Kidney (tissue), 14 donors: Measurements from ENCODE around the gene ATG12. TPM values are rescaled to one million over a fixed set of nuclear protein-coding genes. Genes with fewer than 3 reads are reported as not detected.
A peak's percentile ranks its signal among the peaks of the same experiment; 100 is the strongest.
"Not testable (repeated sequence)": the region's sequence is repeated elsewhere in the genome, so short reads cannot be mapped to it uniquely, and the experiment has no call there.

Experiments
- DNase-seq, 5 donors: peaks; one replicate each; pipeline ENCODE4 v3.0.0-alpha.2; 2013 to 2020
- FAIRE-seq: peaks from 2 replicates; lab custom pipeline; 2012; peaks lifted over from hg19 to GRCh38; lab: Jason Lieb, UNC
- H3K27ac ChIP-seq, 2 donors: one replicate each; pipeline ENCODE4 v1.7.0; 2013; ENCODE audit warnings: low read depth in 2 of 2, low read length in 2 of 2, inconsistent platforms in 1 of 2
- H3K27me3 ChIP-seq: one replicate; pipeline ENCODE4 v1.7.1; 2013; ENCODE audit warnings: low read length, inconsistent platforms; ENCODE audit not compliant: control insufficient read depth, insufficient read depth
- H3K36me3 ChIP-seq, 3 donors: one replicate each; pipeline versions ENCODE4 v1.7.0 to v1.7.1; 2013; ENCODE audit warnings: low read length in 3 of 3, control low read depth in 1 of 3, inconsistent platforms in 1 of 3; ENCODE audit not compliant: insufficient read depth in 3 of 3, control insufficient read depth in 2 of 3
- H3K4me1 ChIP-seq, 3 donors: one replicate each; pipeline versions ENCODE4 v1.7.0 to v1.7.1; 2013; ENCODE audit warnings: low read length in 3 of 3, inconsistent platforms in 1 of 3, low read depth in 1 of 3; ENCODE audit not compliant: control insufficient read depth in 2 of 3, insufficient read depth in 2 of 3
- H3K4me3 ChIP-seq, 3 donors: one replicate each; pipeline versions ENCODE4 v1.7.0 to v1.8.1; 2013; ENCODE audit warnings: low read length in 3 of 3, control low read depth in 1 of 3, inconsistent platforms in 1 of 3
- H3K9ac ChIP-seq, 3 donors: one replicate each; pipeline versions ENCODE4 v1.7.0 to v1.7.1; 2013; ENCODE audit warnings: low read length in 3 of 3, control low read depth in 1 of 3, inconsistent platforms in 1 of 3
- H3K9me3 ChIP-seq, 3 donors: one replicate each; pipeline versions ENCODE4 v1.7.0 to v1.7.1; 2013; ENCODE audit warnings: low read length in 3 of 3, control low read depth in 1 of 3, inconsistent platforms in 1 of 3; ENCODE audit not compliant: control insufficient read depth in 2 of 3, insufficient read depth in 1 of 3
- intact Hi-C: fragments of 100-400 bp; cut with DNase I; formaldehyde crosslinking; loops from one replicate; pipeline ENCODE4 v1.11.1; 2022
- polyA plus RNA-seq: library from polyadenylated mRNA; stranded (reverse); fragments of 350-450 nt; fragmentation: Illumina TruSeq; extraction: RNeasy Lipid Tissue Mini Kit (QIAGEN cat#74804); gene quantifications from one replicate; pipeline ENCODE4 v1.2.3, GENCODE V29; 2014; ENCODE audit warnings: low read depth, low replicate concordance; ENCODE audit not compliant: insufficient read depth
- total RNA-seq: library from RNA; stranded (reverse); fragmentation: NEBNext Ultra II Directional; extraction: Animal tissue kit (Norgen Biotek cat#: 25700); gene quantifications from one replicate; pipeline ENCODE4 v1.2.1, GENCODE V29; 2021
- TF ChIP-seq, protein P1 (sequence below): IDR thresholded peaks from 3 replicates; pipeline ENCODE4 v1.5.1; 2012; ENCODE audit warnings: mild to moderate bottlenecking, moderate library complexity, borderline replicate concordance; ENCODE audit not compliant: insufficient read depth; ENCODE audit errors: extremely low read depth
- donor health status: control.
- donor health status: control.
- donor health status: control.
- donor health status: control.
- donor health status: control.
- donor health status: DM: yes; HTN: yes; CAD: no.
- donor health status: Normal renal cell carcinoma (clear cell type).

Gene ATG12
- total and polyA plus RNA-seq, 2 donors from 2014 or later: 26.3 to 30.1 TPM

GRCh38 chr5:115884704-115885103 is 43.3 kb upstream of the ATG12 start:
- Histone ChIP-seq H3K27me3 (no peaks in the 10 kb centered on the region), H3K4me1 (no peaks in the 10 kb centered on the region), H3K27ac (no peak overlapping the region), H3K9me3 (no peaks in the 10 kb centered on the region), H3K4me3 (no peak overlapping the region), H3K36me3 (no peaks in the 10 kb centered on the region), H3K9ac (no peak overlapping the region)
- TF ChIP-seq, protein P1, sequence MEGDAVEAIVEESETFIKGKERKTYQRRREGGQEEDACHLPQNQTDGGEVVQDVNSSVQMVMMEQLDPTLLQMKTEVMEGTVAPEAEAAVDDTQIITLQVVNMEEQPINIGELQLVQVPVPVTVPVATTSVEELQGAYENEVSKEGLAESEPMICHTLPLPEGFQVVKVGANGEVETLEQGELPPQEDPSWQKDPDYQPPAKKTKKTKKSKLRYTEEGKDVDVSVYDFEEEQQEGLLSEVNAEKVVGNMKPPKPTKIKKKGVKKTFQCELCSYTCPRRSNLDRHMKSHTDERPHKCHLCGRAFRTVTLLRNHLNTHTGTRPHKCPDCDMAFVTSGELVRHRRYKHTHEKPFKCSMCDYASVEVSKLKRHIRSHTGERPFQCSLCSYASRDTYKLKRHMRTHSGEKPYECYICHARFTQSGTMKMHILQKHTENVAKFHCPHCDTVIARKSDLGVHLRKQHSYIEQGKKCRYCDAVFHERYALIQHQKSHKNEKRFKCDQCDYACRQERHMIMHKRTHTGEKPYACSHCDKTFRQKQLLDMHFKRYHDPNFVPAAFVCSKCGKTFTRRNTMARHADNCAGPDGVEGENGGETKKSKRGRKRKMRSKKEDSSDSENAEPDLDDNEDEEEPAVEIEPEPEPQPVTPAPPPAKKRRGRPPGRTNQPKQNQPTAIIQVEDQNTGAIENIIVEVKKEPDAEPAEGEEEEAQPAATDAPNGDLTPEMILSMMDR: no peak
- intact Hi-C loops: no loop called here
- DNase-seq (no peak), FAIRE-seq (no peak)

- peak in 1 of 5 donors; percentile 30 for DNase-seq
- H3K27ac ChIP-seq, H3K9me3 ChIP-seq, H3K27me3 ChIP-seq, H3K4me1 ChIP-seq, H3K36me3 ChIP-seq, H3K4me3 ChIP-seq, intact Hi-C loops, FAIRE-seq, H3K9ac ChIP-seq: not testable (repeated sequence)
Observed at GRCh38 chr5:115882434-115882833, 41.1 kb upstream of the ATG12 start.

DNA sequence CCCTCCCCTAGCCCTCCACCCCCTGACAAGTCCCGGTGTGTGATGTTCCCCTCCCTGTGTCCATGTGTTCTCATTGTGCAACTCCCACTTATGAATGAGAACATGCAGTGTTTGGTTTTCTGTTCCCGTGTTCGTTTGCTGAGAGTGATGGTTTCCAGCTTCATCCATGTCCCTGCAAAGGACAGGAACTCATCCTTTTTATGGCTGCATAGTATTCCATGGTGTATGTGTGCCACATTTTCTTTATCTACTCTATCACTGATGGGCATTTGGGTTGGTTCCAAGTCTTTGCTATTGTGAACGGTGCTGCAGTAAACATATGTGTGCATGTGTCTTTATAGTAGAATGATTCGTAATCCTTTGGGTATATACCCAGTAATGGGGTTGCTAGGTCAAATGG is 36.0 kb upstream of the ATG12 start:
- H3K9ac ChIP-seq, H3K9me3 ChIP-seq, intact Hi-C loops, FAIRE-seq, H3K4me3 ChIP-seq, H3K4me1 ChIP-seq, DNase-seq, H3K27ac ChIP-seq, H3K27me3 ChIP-seq, H3K36me3 ChIP-seq: not testable (repeated sequence)

GRCh38 chr5:115875447-115875846 is 34.1 kb upstream of the ATG12 start:
- TF ChIP-seq, protein P1: no peak
- Histone ChIP-seq H3K27me3 (no peaks in the 10 kb centered on the region), H3K4me1 (no peaks in the 10 kb centered on the region), H3K9me3 (no peaks in the 10 kb centered on the region), H3K4me3 (no peak overlapping the region), H3K27ac (no peak overlapping the region), H3K36me3 (peaks cover 0 to 13% (median 0%) of the 10 kb centered on the region in 3 donors), H3K9ac (no peak overlapping the region)
- FAIRE-seq (no peak), DNase-seq (no peak)
- intact Hi-C loops: no loop called here
